ENCODE data around the gene MPHOSPH9.
A peak's percentile ranks its signal among the peaks of the same experiment; 100 is the strongest.

MPHOSPH9 gene

GRCh38 chr12:123127182-123127495 lies 105.8 kb downstream of the MPHOSPH9 start:
- Histone ChIP-seq H3K14ac (ENCODE audit: low read length in 2 of 2) (peak overlapping the region in 1 of 2 experiments; percentile 61), H2BK5ac (ENCODE audit: low read depth, low read length, poor library complexity, severe bottlenecking) (peak overlapping the region; percentile 66), H2BK12ac (ENCODE audit: low read length in 2 of 2) (peak overlapping the region; percentile 71 to 96), H3K4me1 (ENCODE audit: control insufficient read depth, insufficient read depth, low read depth, low read length) (peaks cover 18% of the 10 kb centered on the region), H3K36me3 (ENCODE audit: control insufficient read depth in 1 of 2, insufficient read depth in 2 of 2, low read depth in 1 of 2, low read length in 2 of 2) (no peaks in the 10 kb centered on the region), H2BK120ac (ENCODE audit: low read depth, low read length) (peak overlapping the region; percentile 74), H3K23ac (ENCODE audit: low read length in 2 of 2) (peak overlapping the region in 1 of 2 experiments; percentile 9), H2AFZ (ENCODE audit: low read depth, low read length) (no peak overlapping the region), H4K8ac (ENCODE audit: low read length) (peak overlapping the region; percentile 83), H3K27me3 (ENCODE audit: control insufficient read depth in 1 of 2, insufficient read depth in 1 of 2, low read length in 2 of 2) (no peaks in the 10 kb centered on the region), H3K9me3 (ENCODE audit: control insufficient read depth, low read length) (no peaks in the 10 kb centered on the region), H3K9ac (ENCODE audit: low read length) (peak overlapping the region; percentile 34), H3K27ac (ENCODE audit: low read length, poor library complexity, severe bottlenecking) (peak overlapping the region; percentile 85), H2AK5ac (ENCODE audit: low read length, severe bottlenecking) (peak overlapping the region; percentile 69), H3K4me3 (ENCODE audit: insufficient read depth in 1 of 2, low read depth in 1 of 2, low read length in 2 of 2) (peak overlapping the region in 1 of 2 experiments; percentile 51), H3K79me1 (replicated peaks; ENCODE audit: low read length, poor library complexity, severe bottlenecking) (peaks cover 23% of the 10 kb centered on the region), H3K4me2 (ENCODE audit: low read length, poor library complexity, severe bottlenecking) (no peak overlapping the region), H3K4ac (ENCODE audit: low read depth in 1 of 2, low read length in 2 of 2) (peak overlapping the region in 1 of 2 experiments; percentile 71), H3K18ac (ENCODE audit: low read depth in 1 of 2, low read length in 2 of 2) (peak overlapping the region; percentile 84 to 89), H4K91ac (ENCODE audit: low read length) (peak overlapping the region; percentile 88), H2BK15ac (ENCODE audit: low read depth, poor library complexity, severe bottlenecking) (peak overlapping the region; percentile 66)
- 95% methylated on average over 6 of the region's 6 CpGs for WGBS
- DNase-seq: no peak

DNA sequence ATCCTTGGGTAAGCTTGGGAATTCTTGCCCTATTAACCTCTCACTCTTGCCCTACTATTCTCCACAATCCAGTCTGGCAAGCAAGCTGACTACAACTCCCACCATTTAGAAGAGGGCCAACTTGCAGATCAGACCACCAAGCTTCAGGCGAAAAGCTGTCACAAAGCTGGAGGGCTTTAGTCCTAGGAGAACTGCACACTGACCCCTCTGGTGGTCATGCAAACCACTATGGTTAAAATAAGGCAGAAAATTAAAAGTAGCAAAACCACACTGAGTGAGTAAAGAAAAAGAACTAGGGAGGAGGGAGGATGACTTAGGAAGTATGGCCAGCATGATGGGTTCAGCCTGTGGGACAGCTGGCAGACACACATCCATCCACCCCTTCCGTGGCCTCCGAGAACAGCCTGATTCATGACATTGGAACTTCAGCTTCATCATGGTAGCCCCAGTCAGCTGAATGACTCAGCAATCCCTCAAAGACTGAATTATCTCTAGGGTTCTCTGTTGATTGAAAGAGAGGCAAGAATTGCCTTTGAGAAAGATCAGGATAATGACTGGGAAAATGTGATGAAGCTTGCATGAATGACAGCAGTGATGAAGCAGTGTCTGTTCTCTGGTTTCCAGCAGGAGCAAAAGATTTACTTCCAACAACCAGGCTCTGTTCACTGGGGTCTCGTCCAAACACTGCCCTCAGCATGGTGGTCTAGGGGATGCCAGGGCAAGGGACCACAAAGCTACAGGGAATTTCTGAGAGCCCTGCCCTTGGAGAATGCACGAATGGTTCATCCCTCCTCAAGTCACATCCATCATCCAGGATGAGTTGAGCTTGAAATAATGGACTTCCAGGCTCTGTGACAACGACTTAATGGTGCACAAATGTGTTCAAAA lies 106.4 kb downstream of the MPHOSPH9 start:
- H3K4me2 ChIP-seq (ENCODE audit: low read length, poor library complexity, severe bottlenecking): no peak overlapping the region
- peak overlapping the region; percentile 69 to 71 for H3K4ac ChIP-seq (ENCODE audit: low read depth in 1 of 2, low read length in 2 of 2)
- DNase-seq: peak; percentile 99
- H3K9ac ChIP-seq (ENCODE audit: low read length): peak overlapping the region; percentile 72
- peak overlapping the region; percentile 90 for H3K27ac ChIP-seq (ENCODE audit: low read length, poor library complexity, severe bottlenecking)
- no peak overlapping the region for H3K23ac ChIP-seq (ENCODE audit: low read length in 2 of 2)
- H2BK15ac ChIP-seq (ENCODE audit: low read depth, poor library complexity, severe bottlenecking): peak overlapping the region; percentile 66
- H2BK12ac ChIP-seq (ENCODE audit: low read length in 2 of 2): peak overlapping the region; percentile 71 to 96
- H3K36me3 ChIP-seq (ENCODE audit: control insufficient read depth in 1 of 2, insufficient read depth in 2 of 2, low read depth in 1 of 2, low read length in 2 of 2): no peaks in the 10 kb centered on the region
- no peak overlapping the region for H3K14ac ChIP-seq (ENCODE audit: low read length in 2 of 2)
- peak overlapping the region; percentile 69 for H2AK5ac ChIP-seq (ENCODE audit: low read length, severe bottlenecking)
- peaks cover 12% of the 10 kb centered on the region for H3K4me1 ChIP-seq (ENCODE audit: control insufficient read depth, insufficient read depth, low read depth, low read length)
- peak overlapping the region; percentile 84 for H4K8ac ChIP-seq (ENCODE audit: low read length)
- no peaks in the 10 kb centered on the region for H3K27me3 ChIP-seq (ENCODE audit: control insufficient read depth in 1 of 2, insufficient read depth in 1 of 2, low read length in 2 of 2)
- WGBS: 17% methylated on average over 6 of the region's 6 CpGs
- peak overlapping the region; percentile 77 for H2BK120ac ChIP-seq (ENCODE audit: low read depth, low read length)
- peak overlapping the region in 1 of 2 experiments; percentile 55 for H3K4me3 ChIP-seq (ENCODE audit: insufficient read depth in 1 of 2, low read depth in 1 of 2, low read length in 2 of 2)
- H3K9me3 ChIP-seq (ENCODE audit: control insufficient read depth, low read length): no peaks in the 10 kb centered on the region
- H3K18ac ChIP-seq (ENCODE audit: low read depth in 1 of 2, low read length in 2 of 2): peak overlapping the region; percentile 84 to 93
- H3K79me1 ChIP-seq (replicated peaks; ENCODE audit: low read length, poor library complexity, severe bottlenecking): peaks cover 20% of the 10 kb centered on the region
- peak overlapping the region; percentile 66 for H2BK5ac ChIP-seq (ENCODE audit: low read depth, low read length, poor library complexity, severe bottlenecking)
- H2AFZ ChIP-seq (ENCODE audit: low read depth, low read length): no peak overlapping the region
- H4K91ac ChIP-seq (ENCODE audit: low read length): peak overlapping the region; percentile 88

- H4K8ac ChIP-seq (ENCODE audit: low read length): no peak overlapping the region
- H2BK12ac ChIP-seq (ENCODE audit: low read length in 2 of 2): peak overlapping the region in 1 of 2 experiments; percentile 55
- H3K4me3 ChIP-seq (ENCODE audit: insufficient read depth in 1 of 2, low read depth in 1 of 2, low read length in 2 of 2): no peak overlapping the region
- H3K9me3 ChIP-seq (ENCODE audit: control insufficient read depth, low read length): no peaks in the 10 kb centered on the region
- H2BK15ac ChIP-seq (ENCODE audit: low read depth, poor library complexity, severe bottlenecking): no peak overlapping the region
- peaks cover 11% of the 10 kb centered on the region for H3K4me1 ChIP-seq (ENCODE audit: control insufficient read depth, insufficient read depth, low read depth, low read length)
- H3K27me3 ChIP-seq (ENCODE audit: control insufficient read depth in 1 of 2, insufficient read depth in 1 of 2, low read length in 2 of 2): no peaks in the 10 kb centered on the region
- peak overlapping the region; percentile 47 for H2AK5ac ChIP-seq (ENCODE audit: low read length, severe bottlenecking)
- no peak overlapping the region for H2BK5ac ChIP-seq (ENCODE audit: low read depth, low read length, poor library complexity, severe bottlenecking)
- no peak overlapping the region for H3K4me2 ChIP-seq (ENCODE audit: low read length, poor library complexity, severe bottlenecking)
- H3K79me1 ChIP-seq (replicated peaks; ENCODE audit: low read length, poor library complexity, severe bottlenecking): peaks cover 27% of the 10 kb centered on the region
- peak overlapping the region in 1 of 2 experiments; percentile 41 for H3K4ac ChIP-seq (ENCODE audit: low read depth in 1 of 2, low read length in 2 of 2)
- H3K9ac ChIP-seq (ENCODE audit: low read length): no peak overlapping the region
- H3K23ac ChIP-seq (ENCODE audit: low read length in 2 of 2): no peak overlapping the region
- H4K91ac ChIP-seq (ENCODE audit: low read length): no peak overlapping the region
- WGBS: 97% methylated on average over 2 of the region's 3 CpGs
- H3K18ac ChIP-seq (ENCODE audit: low read depth in 1 of 2, low read length in 2 of 2): no peak overlapping the region
- no peak overlapping the region for H2AFZ ChIP-seq (ENCODE audit: low read depth, low read length)
- H3K27ac ChIP-seq (ENCODE audit: low read length, poor library complexity, severe bottlenecking): no peak overlapping the region
- H2BK120ac ChIP-seq (ENCODE audit: low read depth, low read length): no peak overlapping the region
- DNase-seq: no peak
- no peak overlapping the region for H3K14ac ChIP-seq (ENCODE audit: low read length in 2 of 2)
- no peaks in the 10 kb centered on the region for H3K36me3 ChIP-seq (ENCODE audit: control insufficient read depth in 1 of 2, insufficient read depth in 2 of 2, low read depth in 1 of 2, low read length in 2 of 2)
These were observed 110.3 kb downstream of the MPHOSPH9 start for GRCh38 chr12:123122626-123123025.

DNA sequence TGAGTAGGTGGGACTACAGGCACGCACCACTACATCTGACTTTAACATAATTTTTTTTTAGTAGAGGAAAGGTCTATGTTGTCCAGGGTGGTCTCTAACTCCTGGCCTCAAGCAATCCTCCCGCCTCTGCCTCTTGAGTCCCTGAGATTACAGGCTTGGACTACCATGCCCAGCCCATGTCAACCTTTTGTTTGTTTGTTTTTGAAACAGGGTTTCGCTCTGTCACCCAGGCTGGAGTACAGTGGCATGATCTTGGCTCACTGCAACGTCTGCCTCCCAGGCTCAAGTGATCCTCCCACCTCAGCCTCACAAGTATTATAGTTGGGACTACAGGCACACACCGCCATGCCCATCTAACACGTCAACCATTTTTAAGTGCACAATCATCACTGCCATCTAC lies 111.3 kb downstream of the MPHOSPH9 start:
- Histone ChIP-seq H3K4me3 (ENCODE audit: insufficient read depth in 1 of 2, low read depth in 1 of 2, low read length in 2 of 2) (no peak overlapping the region), H2BK15ac (ENCODE audit: low read depth, poor library complexity, severe bottlenecking) (no peak overlapping the region), H2AK5ac (ENCODE audit: low read length, severe bottlenecking) (no peak overlapping the region), H3K9ac (ENCODE audit: low read length) (no peak overlapping the region), H3K27ac (ENCODE audit: low read length, poor library complexity, severe bottlenecking) (no peak overlapping the region), H3K36me3 (ENCODE audit: control insufficient read depth in 1 of 2, insufficient read depth in 2 of 2, low read depth in 1 of 2, low read length in 2 of 2) (no peaks in the 10 kb centered on the region), H4K91ac (ENCODE audit: low read length) (peak overlapping the region; percentile 3), H3K23ac (ENCODE audit: low read length in 2 of 2) (no peak overlapping the region), H3K4ac (ENCODE audit: low read depth in 1 of 2, low read length in 2 of 2) (no peak overlapping the region), H3K18ac (ENCODE audit: low read depth in 1 of 2, low read length in 2 of 2) (peak overlapping the region in 1 of 2 experiments; percentile 29), H3K14ac (ENCODE audit: low read length in 2 of 2) (no peak overlapping the region), H2BK120ac (ENCODE audit: low read depth, low read length) (no peak overlapping the region), H3K79me1 (replicated peaks; ENCODE audit: low read length, poor library complexity, severe bottlenecking) (peaks cover 31% of the 10 kb centered on the region), H2AFZ (ENCODE audit: low read depth, low read length) (no peak overlapping the region), H3K9me3 (ENCODE audit: control insufficient read depth, low read length) (no peaks in the 10 kb centered on the region), H3K27me3 (ENCODE audit: control insufficient read depth in 1 of 2, insufficient read depth in 1 of 2, low read length in 2 of 2) (no peaks in the 10 kb centered on the region), H2BK5ac (ENCODE audit: low read depth, low read length, poor library complexity, severe bottlenecking) (no peak overlapping the region), H3K4me2 (ENCODE audit: low read length, poor library complexity, severe bottlenecking) (no peak overlapping the region), H3K4me1 (ENCODE audit: control insufficient read depth, insufficient read depth, low read depth, low read length) (peaks cover 7% of the 10 kb centered on the region), H4K8ac (ENCODE audit: low read length) (no peak overlapping the region), H2BK12ac (ENCODE audit: low read length in 2 of 2) (peak overlapping the region in 1 of 2 experiments; percentile 11)
- DNase-seq: no peak
- 95% methylated on average over 5 of the region's 6 CpGs for WGBS
